ENCODE results near the gene DROSHA.
A peak's percentile ranks its signal among the peaks of the same experiment; 100 is the strongest.
"Not testable (repeated sequence)": the region's sequence is repeated elsewhere in the genome, so short reads cannot be mapped to it uniquely, and the experiment has no call there.

DROSHA gene

GRCh38 chr5:31551878-31552277 lies 20.0 kb upstream of the DROSHA start:
- CTCF ChIA-PET: no interaction called here
- Mint-ChIP-seq H3K36me3 (peaks cover 48% of the 10 kb centered on the region), H3K9me3 (no peaks in the 10 kb centered on the region), H3K4me3 (no peak overlapping the region), H3K27ac (no peak overlapping the region), H3K4me1 (no peaks in the 10 kb centered on the region), H3K27me3 (no peaks in the 10 kb centered on the region)
- no peak for DNase-seq

GRCh38 chr5:31549114-31549513 lies 17.2 kb upstream of the DROSHA start:
- H3K9me3 Mint-ChIP-seq, H3K4me3 Mint-ChIP-seq, CTCF ChIA-PET, DNase-seq, H3K27ac Mint-ChIP-seq, H3K4me1 Mint-ChIP-seq, H3K27me3 Mint-ChIP-seq: not testable (repeated sequence)
- H3K36me3 Mint-ChIP-seq: peaks cover 53% of the 10 kb centered on the region

GRCh38 chr5:31537851-31538250 lies 6.0 kb upstream of the DROSHA start:
- H3K27ac Mint-ChIP-seq: no peak overlapping the region
- H3K36me3 Mint-ChIP-seq: peaks cover 47% of the 10 kb centered on the region
- no peak for DNase-seq
- H3K4me1 Mint-ChIP-seq: peaks cover 21% of the 10 kb centered on the region
- H3K9me3 Mint-ChIP-seq: no peaks in the 10 kb centered on the region
- CTCF ChIA-PET: no interaction called here
- H3K4me3 Mint-ChIP-seq: no peak overlapping the region
- no peaks in the 10 kb centered on the region for H3K27me3 Mint-ChIP-seq

- CTCF ChIA-PET: no interaction called here
Measured at GRCh38 chr5:31537349-31537748, 5.5 kb upstream of the DROSHA start.

GRCh38 chr5:31536873-31537272 lies 5.0 kb upstream of the DROSHA start:
- no peak overlapping the region for H3K27ac Mint-ChIP-seq
- CTCF ChIA-PET: no interaction called here
- no peak for DNase-seq
- no peaks in the 10 kb centered on the region for H3K9me3 Mint-ChIP-seq
- peaks cover 21% of the 10 kb centered on the region for H3K4me1 Mint-ChIP-seq
- H3K4me3 Mint-ChIP-seq: no peak overlapping the region
- peaks cover 39% of the 10 kb centered on the region for H3K36me3 Mint-ChIP-seq
- H3K27me3 Mint-ChIP-seq: no peaks in the 10 kb centered on the region

More at GRCh38 chr5:31537349-31537748, 5.5 kb upstream of the DROSHA start:
- Mint-ChIP-seq H3K27me3 (no peaks in the 10 kb centered on the region), H3K4me1 (peaks cover 21% of the 10 kb centered on the region), H3K9me3 (no peaks in the 10 kb centered on the region), H3K27ac (no peak overlapping the region), H3K36me3 (peaks cover 42% of the 10 kb centered on the region), H3K4me3 (no peak overlapping the region)
- DNase-seq: no peak

GRCh38 chr5:31534527-31535046 lies 2.7 kb upstream of the DROSHA start:
- peaks cover 43% of the 10 kb centered on the region for H3K4me1 Mint-ChIP-seq
- CTCF ChIA-PET: no interaction called here
- peaks cover 32% of the 10 kb centered on the region for H3K36me3 Mint-ChIP-seq
- DNase-seq: no peak
- H3K9me3 Mint-ChIP-seq: no peaks in the 10 kb centered on the region
- H3K27ac Mint-ChIP-seq: no peak overlapping the region
- peak overlapping the region; percentile 46 for H3K4me3 Mint-ChIP-seq
- H3K27me3 Mint-ChIP-seq: no peaks in the 10 kb centered on the region

GRCh38 chr5:31531543-31531887 lies 378 bp downstream of the DROSHA start:
- CTCF ChIA-PET: no interaction called here
- Mint-ChIP-seq H3K4me1 (peaks cover 48% of the 10 kb centered on the region), H3K27ac (peak overlapping the region; percentile 94), H3K9me3 (no peaks in the 10 kb centered on the region), H3K36me3 (peaks cover 45% of the 10 kb centered on the region), H3K27me3 (no peaks in the 10 kb centered on the region), H3K4me3 (peak overlapping the region; percentile 96)
- peak; percentile 50 for DNase-seq

- no peaks in the 10 kb centered on the region for H3K9me3 Mint-ChIP-seq
- no peaks in the 10 kb centered on the region for H3K27me3 Mint-ChIP-seq
- peaks cover 47% of the 10 kb centered on the region for H3K36me3 Mint-ChIP-seq
- H3K4me1 Mint-ChIP-seq: peaks cover 45% of the 10 kb centered on the region
- no peak overlapping the region for H3K27ac Mint-ChIP-seq
- CTCF ChIA-PET: no interaction called here
- DNase-seq: no peak
- H3K4me3 Mint-ChIP-seq: peak overlapping the region; percentile 96
Measured at GRCh38 chr5:31530541-31531265, 1.2 kb downstream of the DROSHA start.

- H3K27ac Mint-ChIP-seq: no peak overlapping the region
- H3K9me3 Mint-ChIP-seq: no peaks in the 10 kb centered on the region
- no peaks in the 10 kb centered on the region for H3K4me1 Mint-ChIP-seq
- peaks cover 48% of the 10 kb centered on the region for H3K36me3 Mint-ChIP-seq
- H3K27me3 Mint-ChIP-seq: no peaks in the 10 kb centered on the region
- no peak overlapping the region for H3K4me3 Mint-ChIP-seq
- no peak for DNase-seq
- CTCF ChIA-PET: no interaction called here
Measured at GRCh38 chr5:31523041-31523440, 8.9 kb downstream of the DROSHA start.

GRCh38 chr5:31516802-31517201 lies 15.1 kb downstream of the DROSHA start:
- Mint-ChIP-seq H3K27ac (peak overlapping the region; percentile 26), H3K9me3 (no peaks in the 10 kb centered on the region), H3K4me3 (no peak overlapping the region), H3K36me3 (peaks cover 34% of the 10 kb centered on the region), H3K27me3 (no peaks in the 10 kb centered on the region), H3K4me1 (peaks cover 13% of the 10 kb centered on the region)
- CTCF ChIA-PET: no interaction called here
- DNase-seq: no peak

- H3K4me1 Mint-ChIP-seq: peaks cover 4% of the 10 kb centered on the region
- H3K36me3 Mint-ChIP-seq: peaks cover 54% of the 10 kb centered on the region
Measured at GRCh38 chr5:31511305-31511704, 20.6 kb downstream of the DROSHA start.

GRCh38 chr5:31504529-31504928 lies 27.4 kb downstream of the DROSHA start:
- H3K27me3 Mint-ChIP-seq: no peaks in the 10 kb centered on the region

More at GRCh38 chr5:31511305-31511704, 20.6 kb downstream of the DROSHA start:
- no peaks in the 10 kb centered on the region for H3K9me3 Mint-ChIP-seq
- CTCF ChIA-PET: no interaction called here
- DNase-seq: no peak
- H3K4me3 Mint-ChIP-seq: no peak overlapping the region
- no peak overlapping the region for H3K27ac Mint-ChIP-seq
- no peaks in the 10 kb centered on the region for H3K27me3 Mint-ChIP-seq

GRCh38 chr5:31502506-31502905 lies 29.4 kb downstream of the DROSHA start:
- H3K27ac Mint-ChIP-seq: no peak overlapping the region

More at GRCh38 chr5:31504529-31504928, 27.4 kb downstream of the DROSHA start:
- Mint-ChIP-seq H3K36me3 (peaks cover 58% of the 10 kb centered on the region), H3K4me3 (no peak overlapping the region), H3K4me1 (no peaks in the 10 kb centered on the region), H3K9me3 (no peaks in the 10 kb centered on the region), H3K27ac (no peak overlapping the region)
- CTCF ChIA-PET: no interaction called here
- DNase-seq: no peak

GRCh38 chr5:31500256-31500655 lies 31.6 kb downstream of the DROSHA start:
- Mint-ChIP-seq H3K27ac (no peak overlapping the region), H3K27me3 (no peaks in the 10 kb centered on the region), H3K4me3 (no peak overlapping the region), H3K4me1 (no peaks in the 10 kb centered on the region), H3K36me3 (peaks cover 59% of the 10 kb centered on the region), H3K9me3 (no peaks in the 10 kb centered on the region)
- CTCF ChIA-PET: no interaction called here
- DNase-seq: no peak

More at GRCh38 chr5:31502506-31502905, 29.4 kb downstream of the DROSHA start:
- H3K4me1 Mint-ChIP-seq: no peaks in the 10 kb centered on the region
- H3K27me3 Mint-ChIP-seq: no peaks in the 10 kb centered on the region
- no peak for DNase-seq
- H3K9me3 Mint-ChIP-seq: no peaks in the 10 kb centered on the region
- peaks cover 53% of the 10 kb centered on the region for H3K36me3 Mint-ChIP-seq
- CTCF ChIA-PET: no interaction called here
- H3K4me3 Mint-ChIP-seq: no peak overlapping the region

- peaks cover 55% of the 10 kb centered on the region for H3K36me3 Mint-ChIP-seq
- H3K27ac Mint-ChIP-seq: no peak overlapping the region
- H3K4me1 Mint-ChIP-seq: no peaks in the 10 kb centered on the region
- no peaks in the 10 kb centered on the region for H3K27me3 Mint-ChIP-seq
- no peak overlapping the region for H3K4me3 Mint-ChIP-seq
- DNase-seq: no peak
- CTCF ChIA-PET: no interaction called here
- no peaks in the 10 kb centered on the region for H3K9me3 Mint-ChIP-seq
Measured at GRCh38 chr5:31496891-31497290, 35.0 kb downstream of the DROSHA start.
